PFSK-1 (cell line): ENCODE results near the gene TP53.

Experiments used
- POLR2AphosphoS5 ChIP-seq: IDR thresholded peaks from 2 replicates; pipeline ENCODE4 v1.6.1; 2012; ENCODE audit warnings: low read depth, mild to moderate bottlenecking, control low read depth, low read length, moderate library complexity
- TF ChIP-seq, protein P1 (sequence below), 2 experiments: IDR thresholded peaks; 2 replicates each; pipeline versions ENCODE4 v1.6.1 to v1.8.0; 2011 to 2012; ENCODE audit warnings: low read depth in 2 of 2, low read length in 2 of 2, control low read depth in 1 of 2, inconsistent platforms in 1 of 2, mild to moderate bottlenecking in 1 of 2, moderate library complexity in 1 of 2; ENCODE audit not compliant: insufficient read depth in 1 of 2

DNA sequence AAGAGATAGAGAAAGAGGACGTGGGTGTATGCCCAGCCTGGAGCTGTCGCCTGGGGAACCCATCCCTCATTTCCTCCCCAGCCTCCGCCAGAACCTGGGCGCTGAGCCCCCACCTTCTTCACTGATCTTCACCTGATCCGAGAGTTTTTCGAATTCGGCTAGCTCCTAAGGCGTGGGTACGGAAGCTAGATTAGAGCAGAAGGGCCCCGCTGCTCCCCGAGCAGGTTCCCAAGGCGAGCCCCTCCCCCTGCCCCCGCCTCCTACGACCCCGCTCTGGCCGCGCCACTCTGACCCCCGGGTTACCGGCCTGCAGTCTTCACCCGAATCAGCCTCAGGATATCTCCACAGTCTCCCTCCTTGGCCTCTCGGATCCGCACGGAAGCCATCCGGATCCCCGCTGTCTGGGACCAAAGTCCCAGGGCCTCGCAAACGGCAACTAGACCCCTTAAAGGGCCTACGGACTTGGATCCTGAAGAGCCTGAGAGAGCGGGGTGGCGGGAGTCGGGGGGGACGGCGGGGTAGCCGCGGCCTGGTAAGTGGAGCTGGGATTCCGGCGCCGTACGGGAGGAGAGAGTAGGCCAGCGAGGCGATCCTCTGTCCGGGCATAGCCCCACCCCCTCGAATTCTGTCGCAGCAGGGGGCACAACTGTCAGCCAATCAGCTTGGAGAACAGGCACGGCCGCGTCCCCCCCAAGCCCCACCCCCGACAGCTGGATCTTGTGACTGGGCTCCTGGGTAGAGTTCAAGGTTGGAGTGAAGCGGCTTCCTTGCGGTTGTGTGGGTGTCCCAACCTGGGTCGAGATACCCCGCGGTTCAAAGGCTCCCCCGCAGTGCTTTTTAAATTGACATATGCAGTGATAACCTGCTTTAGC, 59.8 kb downstream of the TP53 start, which contains the start of gene SAT2:
- peak; percentile 95 for TF ChIP-seq POLR2AphosphoS5
- TF ChIP-seq, protein P1, sequence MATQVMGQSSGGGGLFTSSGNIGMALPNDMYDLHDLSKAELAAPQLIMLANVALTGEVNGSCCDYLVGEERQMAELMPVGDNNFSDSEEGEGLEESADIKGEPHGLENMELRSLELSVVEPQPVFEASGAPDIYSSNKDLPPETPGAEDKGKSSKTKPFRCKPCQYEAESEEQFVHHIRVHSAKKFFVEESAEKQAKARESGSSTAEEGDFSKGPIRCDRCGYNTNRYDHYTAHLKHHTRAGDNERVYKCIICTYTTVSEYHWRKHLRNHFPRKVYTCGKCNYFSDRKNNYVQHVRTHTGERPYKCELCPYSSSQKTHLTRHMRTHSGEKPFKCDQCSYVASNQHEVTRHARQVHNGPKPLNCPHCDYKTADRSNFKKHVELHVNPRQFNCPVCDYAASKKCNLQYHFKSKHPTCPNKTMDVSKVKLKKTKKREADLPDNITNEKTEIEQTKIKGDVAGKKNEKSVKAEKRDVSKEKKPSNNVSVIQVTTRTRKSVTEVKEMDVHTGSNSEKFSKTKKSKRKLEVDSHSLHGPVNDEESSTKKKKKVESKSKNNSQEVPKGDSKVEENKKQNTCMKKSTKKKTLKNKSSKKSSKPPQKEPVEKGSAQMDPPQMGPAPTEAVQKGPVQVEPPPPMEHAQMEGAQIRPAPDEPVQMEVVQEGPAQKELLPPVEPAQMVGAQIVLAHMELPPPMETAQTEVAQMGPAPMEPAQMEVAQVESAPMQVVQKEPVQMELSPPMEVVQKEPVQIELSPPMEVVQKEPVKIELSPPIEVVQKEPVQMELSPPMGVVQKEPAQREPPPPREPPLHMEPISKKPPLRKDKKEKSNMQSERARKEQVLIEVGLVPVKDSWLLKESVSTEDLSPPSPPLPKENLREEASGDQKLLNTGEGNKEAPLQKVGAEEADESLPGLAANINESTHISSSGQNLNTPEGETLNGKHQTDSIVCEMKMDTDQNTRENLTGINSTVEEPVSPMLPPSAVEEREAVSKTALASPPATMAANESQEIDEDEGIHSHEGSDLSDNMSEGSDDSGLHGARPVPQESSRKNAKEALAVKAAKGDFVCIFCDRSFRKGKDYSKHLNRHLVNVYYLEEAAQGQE (IDR thresholded peaks at IDR 0.05; ENCODE audit: insufficient read depth in 1 of 2, low read depth in 2 of 2, low read length in 2 of 2): 0 out of 4 replicates have a peak, but pooled peaks of 1 of the 2 experiments have one; percentile 9
